Stimulated activated CD4-positive, alpha-beta T cell treated with anti-CD3 and anti-CD28 coated beads, Interleukin-4, amount 100 ng/mL, for 1 hour (primary cell): ENCODE measurements around the gene IRAK3.
"Not testable (repeated sequence)": the region's sequence is repeated elsewhere in the genome, so short reads cannot be mapped to it uniquely, and the experiment has no call there.

Experiments used
- DNase-seq: peaks from one replicate; pipeline ENCODE4 v3.0.0-alpha.2; 2020

The IRAK3 gene

GRCh38 chr12:66268562-66268961, 79.5 kb downstream of the IRAK3 start:
- DNase-seq = no peak

DNA sequence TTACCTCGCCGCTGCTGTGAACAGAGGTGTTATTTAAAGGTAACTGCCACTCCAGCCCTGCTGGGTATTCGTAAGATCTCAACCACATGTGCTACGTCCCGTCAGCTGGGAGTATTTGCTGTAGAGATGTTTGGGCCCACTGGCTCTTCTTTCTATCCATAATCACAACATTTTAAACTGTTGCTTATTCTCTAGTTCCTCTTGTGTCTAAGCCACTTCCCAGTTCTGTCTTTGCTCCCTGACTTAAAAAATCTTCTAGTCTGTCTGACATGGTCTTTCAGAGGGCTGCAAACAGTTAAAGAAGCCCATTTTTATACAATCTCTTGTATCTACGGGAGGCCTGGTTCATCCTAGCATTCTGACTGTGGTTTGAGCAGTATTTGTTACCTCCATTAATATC, 80.1 kb downstream of the IRAK3 start:
- no peak for DNase-seq

GRCh38 chr12:66269757-66270383, 80.9 kb downstream of the IRAK3 start:
- DNase-seq = no peak

DNA sequence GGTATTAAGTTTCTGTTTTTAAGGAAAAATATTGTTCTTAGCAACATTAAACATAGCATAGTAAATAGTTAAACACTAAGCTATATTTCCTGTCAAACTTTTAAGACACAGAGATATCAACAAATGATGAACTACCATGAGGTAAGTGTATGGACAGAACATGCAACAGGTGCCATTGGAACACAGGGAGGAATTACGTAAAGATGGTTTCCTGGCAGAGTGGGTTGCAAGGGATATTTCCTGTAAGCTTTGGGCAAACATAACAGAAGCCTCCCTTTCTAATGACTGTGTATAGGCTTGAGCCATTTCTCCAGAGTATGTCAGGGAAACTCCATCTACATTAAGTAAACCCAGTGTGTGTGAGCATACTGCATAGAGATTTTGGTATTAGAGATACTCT, 81.6 kb downstream of the IRAK3 start:
- DNase-seq = no peak

DNA sequence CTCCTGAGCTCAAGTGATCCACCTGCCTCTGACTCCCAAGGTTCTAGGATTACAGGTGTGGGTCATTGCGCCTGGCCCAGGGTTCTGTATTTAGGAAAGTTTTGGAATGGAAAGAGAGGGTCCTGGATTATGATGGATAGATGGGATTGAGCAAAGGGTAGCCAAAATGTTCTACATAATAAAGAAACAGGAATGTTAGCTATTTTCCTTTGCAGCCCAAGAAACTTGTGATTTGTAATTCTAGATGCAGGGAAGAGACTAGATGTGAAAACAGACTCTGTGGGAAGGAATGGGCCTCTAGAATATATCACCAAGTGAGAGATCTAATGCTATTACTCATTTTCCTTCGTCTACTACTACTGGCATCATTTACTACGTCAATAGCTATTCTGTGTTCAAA, 83.6 kb downstream of the IRAK3 start:
- DNase-seq = no peak

- DNase-seq = no peak
These were observed 84.1 kb downstream of the IRAK3 start for GRCh38 chr12:66273147-66273546.

DNA sequence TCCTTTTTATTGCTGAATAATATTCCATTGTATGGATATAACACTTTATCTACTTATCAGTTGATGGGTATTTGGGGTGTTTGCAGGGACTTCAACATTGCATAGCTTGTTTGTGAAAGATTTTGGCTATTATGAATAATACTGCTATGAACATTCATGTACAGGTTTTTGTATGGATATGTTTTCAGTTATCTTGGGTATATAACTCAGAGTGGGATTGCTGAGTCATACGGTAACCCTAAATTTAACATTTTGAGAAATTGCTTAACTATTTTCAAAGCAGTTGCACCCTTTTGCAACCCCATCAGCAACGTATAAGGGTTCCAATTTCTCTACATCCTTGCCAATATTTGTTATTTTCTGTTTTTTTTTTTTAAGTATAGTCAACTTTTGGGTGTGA, 86.0 kb downstream of the IRAK3 start:
- DNase-seq = no peak

GRCh38 chr12:66279123-66279712, 90.2 kb downstream of the IRAK3 start:
- DNase-seq = peak; percentile 28

- DNase-seq = no peak
These were observed 91.5 kb downstream of the IRAK3 start for GRCh38 chr12:66280561-66280960.

GRCh38 chr12:66282244-66282643, 93.2 kb downstream of the IRAK3 start:
- DNase-seq = no peak

- no peak for DNase-seq
These were observed 98.3 kb downstream of the IRAK3 start for GRCh38 chr12:66287275-66287674.

- peak; percentile 13 for DNase-seq
These were observed 99.1 kb downstream of the IRAK3 start for GRCh38 chr12:66288121-66288520.

GRCh38 chr12:66289485-66289884, 100.5 kb downstream of the IRAK3 start:
- no peak for DNase-seq

DNA sequence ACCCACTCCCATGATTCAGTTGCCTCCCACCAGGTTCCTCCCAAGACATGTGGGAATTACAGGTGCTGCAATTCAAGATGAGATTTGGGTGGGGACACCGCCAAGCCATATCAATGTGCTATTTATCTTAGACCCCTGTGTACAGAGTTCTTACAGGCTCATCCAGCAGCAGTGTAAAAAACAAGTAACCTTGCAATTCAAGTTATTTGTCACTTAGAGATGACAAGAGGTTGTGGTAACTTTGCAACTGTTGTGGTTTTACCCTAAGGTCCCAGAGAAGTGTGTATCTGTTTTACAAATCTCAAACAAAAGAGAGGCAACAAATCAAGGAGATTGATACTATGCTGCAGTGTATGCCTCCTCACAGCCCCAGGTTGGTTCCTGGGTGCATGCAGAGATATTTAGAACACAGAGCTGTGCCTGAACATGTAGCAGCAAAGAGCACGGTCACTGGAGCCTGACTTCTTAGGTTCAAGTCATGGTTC, 101.7 kb downstream of the IRAK3 start:
- DNase-seq = no peak

DNA sequence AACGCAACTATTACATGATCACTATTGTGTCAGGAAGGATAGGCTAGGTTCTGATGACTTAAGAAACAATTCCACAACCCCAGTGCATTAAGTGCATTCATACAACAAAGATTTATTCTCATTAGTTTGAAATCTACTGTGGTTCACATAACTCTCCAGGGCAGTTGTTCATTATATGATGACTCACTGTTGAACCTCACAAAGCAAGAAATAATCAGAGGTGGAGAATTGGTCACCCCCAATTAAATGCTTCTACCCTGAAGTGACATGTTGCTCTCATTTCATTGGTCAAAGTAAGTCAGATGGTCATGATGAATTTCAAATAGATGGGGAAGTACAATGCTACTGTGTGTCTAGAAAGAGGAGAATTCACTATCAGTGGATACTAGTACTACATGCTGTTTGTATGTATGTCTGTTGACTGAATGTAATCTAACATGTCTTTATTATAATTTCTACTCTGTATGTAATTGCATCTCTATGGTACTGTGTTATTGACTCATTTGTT, 107.2 kb downstream of the IRAK3 start:
- no peak for DNase-seq

GRCh38 chr12:66297080-66297479, 108.1 kb downstream of the IRAK3 start:
- DNase-seq = no peak

DNA sequence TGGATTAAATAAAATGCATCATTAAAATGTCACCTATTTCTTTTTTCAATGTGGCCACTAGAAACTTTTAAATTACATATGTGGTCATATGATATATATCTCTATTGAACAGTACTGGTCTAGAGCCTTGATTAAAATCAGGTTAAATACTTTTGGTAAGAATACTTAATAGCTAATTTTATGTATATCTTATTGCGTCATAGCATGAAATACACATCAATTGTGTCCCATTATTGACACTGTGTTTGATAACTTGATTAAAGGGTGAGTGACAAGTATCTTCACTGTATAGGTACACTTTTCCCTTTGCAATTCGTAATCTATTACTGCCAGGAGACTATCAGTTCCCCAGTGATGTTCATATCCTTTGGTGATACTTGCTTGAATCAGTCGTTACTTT, 108.9 kb downstream of the IRAK3 start:
- DNase-seq = no peak

GRCh38 chr12:66301944-66302826, 113.2 kb downstream of the IRAK3 start, which contains the start of gene HELB:
TSS of gene HELB (plus strand) at chr12:66302493. CDS start at chr12:66302604, 111 bp downstream.
- peak; percentile 98 for DNase-seq

DNA sequence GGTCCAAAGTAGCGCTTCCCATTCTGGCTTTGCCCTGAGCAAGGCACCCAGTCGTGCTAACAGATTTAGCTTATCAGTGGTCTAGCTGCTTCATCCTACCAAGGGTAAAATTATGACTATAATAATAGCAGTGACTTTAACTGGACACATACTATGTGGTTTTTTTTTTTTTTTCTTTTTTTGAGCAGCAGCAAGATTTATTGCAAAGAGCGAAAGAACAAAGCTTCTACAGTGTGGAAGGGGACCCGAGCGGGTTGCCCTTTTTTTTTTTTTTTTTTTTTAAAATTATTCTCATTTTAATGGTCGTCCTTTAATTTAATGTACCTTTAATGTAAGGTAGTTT, 113.8 kb downstream of the IRAK3 start:
- DNase-seq = no peak

- not testable (repeated sequence) for DNase-seq
These were observed 114.3 kb downstream of the IRAK3 start for GRCh38 chr12:66303316-66303804.
